ENCODE data around the gene ABHD16A. TPM values are rescaled to one million over a fixed set of nuclear protein-coding genes. Genes with fewer than 3 reads are reported as not detected.

Gene ABHD16A
- total and polyA plus RNA-seq, 10 of the 15 experiments (the other 5 are each of a cell fraction or from before 2014, with no cell fraction given) = 7.5 to 43.0 (median 32.9) TPM

DNA sequence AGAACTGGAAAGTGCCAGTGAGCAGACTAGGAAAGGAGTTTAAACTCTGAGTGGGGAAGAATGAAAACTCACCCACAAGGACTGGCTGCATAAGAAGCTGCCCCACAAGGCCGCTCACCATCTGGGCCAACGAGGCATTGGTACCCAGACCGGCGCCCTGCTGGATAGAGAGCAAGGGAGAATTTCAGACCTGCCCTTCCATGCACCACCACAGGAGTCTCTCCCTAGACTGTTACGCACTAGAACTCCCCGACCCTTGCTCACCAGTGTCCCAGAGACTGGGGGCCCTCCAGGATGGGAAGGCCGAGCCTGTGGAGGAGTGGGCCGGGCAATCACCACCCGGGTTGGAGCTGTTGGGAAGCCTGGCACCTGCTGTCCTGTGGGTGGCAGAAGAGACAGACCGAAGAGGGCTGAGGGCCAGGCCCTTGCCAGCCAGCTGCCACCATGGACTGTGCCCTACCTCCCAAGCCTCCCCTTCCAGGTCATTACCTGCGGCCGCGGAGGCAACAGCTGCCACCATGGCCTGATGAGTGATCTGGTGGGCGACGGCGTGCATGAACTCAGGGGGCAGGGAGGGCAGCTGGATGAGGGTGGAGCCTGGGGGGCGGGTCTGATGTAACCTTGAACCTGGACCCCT is 59.2 kb downstream of the ABHD16A start:
- Histone ChIP-seq H2AFZ (ENCODE audit: control insufficient read depth, low read depth, low read length) (no peak overlapping the region), H3K4me1 (ENCODE audit: control insufficient read depth, insufficient read depth, low read length) (no peaks in the 10 kb centered on the region), H4K20me1 (ENCODE audit: control insufficient read depth, insufficient read depth) (no peaks in the 10 kb centered on the region; the same call in 1 of the 2 replicates), H3K36me3 (ENCODE audit: control insufficient read depth in 2 of 2, insufficient read depth in 2 of 2, low read length in 1 of 2) (peaks cover 36 to 55% of the 10 kb centered on the region in 2 experiments), H3K27me3 (replicated peaks in 1 of 2; ENCODE audit: control insufficient read depth in 2 of 2, insufficient read depth in 2 of 2, low read length in 1 of 2) (no peaks in the 10 kb centered on the region), H3K4me2 (ENCODE audit: control insufficient read depth, insufficient read depth) (no peak overlapping the region), H3K4me3 (no peak overlapping the region), H3K27ac (ENCODE audit: control insufficient read depth, insufficient read depth) (no peak overlapping the region), H3K79me2 (ENCODE audit: control insufficient read depth, insufficient read depth, low read length) (no peaks in the 10 kb centered on the region), H3K9ac (ENCODE audit: control insufficient read depth, insufficient read depth, low read length) (no peak overlapping the region), H3K9me3 (replicated peaks; ENCODE audit: control insufficient read depth, insufficient read depth, low read length) (no peaks in the 10 kb centered on the region)
- BruUV-seq (replicated peaks) = no TSS peak
- WGBS (ENCODE audit: insufficient coverage, insufficient replicate concordance, low lambda C conversion rate, missing lambda C conversion rate) = 90% methylated on average over 17 of the region's 17 CpGs
- intact Hi-C loops (cut with micrococcal nuclease; ENCODE audit: unreplicated experiment) (no loop called here), in situ Hi-C loops (cut with MboI) (no loop called here)
- FAIRE-seq = no peak
- SMC1A ChIA-PET (ENCODE audit: uncharacterized antibody, unreplicated experiment) = interaction anchor here (1.8 kb wide), 1 partner anchor 8 kb away, joined by 10 read pairs; the partner anchor contains the start of gene BAG6
- no peak for DNase-seq (ENCODE audit: low read depth, low spot score)
- POLR2A ChIA-PET = interaction anchor here (1.0 to 1.3 kb wide), 2 partner anchors 9 to 94 kb away, joined by 4 to 5 read pairs; partner anchors contain the start of gene BAG6
- no peak for ATAC-seq
- CTCF ChIA-PET = no interaction called here
- RAD21 ChIA-PET (ENCODE audit: unreplicated experiment) = interaction anchor here (0.6 kb wide), 1 partner anchor 763 kb away, joined by 4 read pairs; no protein-coding TSS in a partner anchor
- TF ChIP-seq GABPA (IDR thresholded peaks at IDR 0.05; ENCODE audit: low read depth) (no peak), USF1 (IDR thresholded peaks at IDR 0.05; ENCODE audit: borderline replicate concordance, extremely low read length, insufficient read depth, low read depth, low read length) (no peak), IRF4 (IDR thresholded peaks at IDR 0.05; ENCODE audit: low read depth, low read length) (no peak), MEF2B (IDR thresholded peaks at IDR 0.05; ENCODE audit: partially characterized antibody, poor library complexity, severe bottlenecking) (no peak), FOXK2 (IDR thresholded peaks at IDR 0.05) (no peak), NR2C2 (IDR thresholded peaks at IDR 0.05; ENCODE audit: borderline replicate concordance, control insufficient read depth, insufficient read length, low read depth) (no peak), SMC3 (IDR thresholded peaks at IDR 0.05; ENCODE audit: borderline replicate concordance, low read length) (no peak), ZNF274 (IDR thresholded peaks at IDR 0.05; ENCODE audit: insufficient read depth, insufficient read length) (no peak), ZBTB40 (IDR thresholded peaks at IDR 0.05; ENCODE audit: borderline replicate concordance) (no peak)
- TF ChIP-seq, protein P1, sequence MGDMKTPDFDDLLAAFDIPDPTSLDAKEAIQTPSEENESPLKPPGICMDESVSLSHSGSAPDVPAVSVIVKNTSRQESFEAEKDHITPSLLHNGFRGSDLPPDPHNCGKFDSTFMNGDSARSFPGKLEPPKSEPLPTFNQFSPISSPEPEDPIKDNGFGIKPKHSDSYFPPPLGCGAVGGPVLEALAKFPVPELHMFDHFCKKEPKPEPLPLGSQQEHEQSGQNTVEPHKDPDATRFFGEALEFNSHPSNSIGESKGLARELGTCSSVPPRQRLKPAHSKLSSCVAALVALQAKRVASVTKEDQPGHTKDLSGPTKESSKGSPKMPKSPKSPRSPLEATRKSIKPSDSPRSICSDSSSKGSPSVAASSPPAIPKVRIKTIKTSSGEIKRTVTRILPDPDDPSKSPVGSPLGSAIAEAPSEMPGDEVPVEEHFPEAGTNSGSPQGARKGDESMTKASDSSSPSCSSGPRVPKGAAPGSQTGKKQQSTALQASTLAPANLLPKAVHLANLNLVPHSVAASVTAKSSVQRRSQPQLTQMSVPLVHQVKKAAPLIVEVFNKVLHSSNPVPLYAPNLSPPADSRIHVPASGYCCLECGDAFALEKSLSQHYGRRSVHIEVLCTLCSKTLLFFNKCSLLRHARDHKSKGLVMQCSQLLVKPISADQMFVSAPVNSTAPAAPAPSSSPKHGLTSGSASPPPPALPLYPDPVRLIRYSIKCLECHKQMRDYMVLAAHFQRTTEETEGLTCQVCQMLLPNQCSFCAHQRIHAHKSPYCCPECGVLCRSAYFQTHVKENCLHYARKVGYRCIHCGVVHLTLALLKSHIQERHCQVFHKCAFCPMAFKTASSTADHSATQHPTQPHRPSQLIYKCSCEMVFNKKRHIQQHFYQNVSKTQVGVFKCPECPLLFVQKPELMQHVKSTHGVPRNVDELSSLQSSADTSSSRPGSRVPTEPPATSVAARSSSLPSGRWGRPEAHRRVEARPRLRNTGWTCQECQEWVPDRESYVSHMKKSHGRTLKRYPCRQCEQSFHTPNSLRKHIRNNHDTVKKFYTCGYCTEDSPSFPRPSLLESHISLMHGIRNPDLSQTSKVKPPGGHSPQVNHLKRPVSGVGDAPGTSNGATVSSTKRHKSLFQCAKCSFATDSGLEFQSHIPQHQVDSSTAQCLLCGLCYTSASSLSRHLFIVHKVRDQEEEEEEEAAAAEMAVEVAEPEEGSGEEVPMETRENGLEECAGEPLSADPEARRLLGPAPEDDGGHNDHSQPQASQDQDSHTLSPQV (IDR thresholded peaks at IDR 0.05) = no peak
